B cell (primary cell): ENCODE results near the gene TYK2. TPM values are rescaled to one million over a fixed set of nuclear protein-coding genes. Genes with fewer than 3 reads are reported as not detected.

Experiments
- ATAC-seq: fragments of 200-7000 bp; cut with Tn5 transposase; one replicate; pipeline ENCODE4 v1.10.0; 2021; ENCODE audit warnings: low read depth, mild to moderate bottlenecking, moderate number of reproducible peaks, moderate library complexity
- CTCF ChIA-PET: fragments of 350-600 bp; sonication (Branson Sonifier 250); formaldehyde crosslinking; loops from one replicate; lab custom pipeline; 2021; ENCODE audit warnings: antibody characterized with exemption, inconsistent platforms; lab: Charles Lee
- POLR2A ChIA-PET: fragments of 350-600 bp; sonication (Branson Sonifier 250); formaldehyde crosslinking; loops from one replicate; lab custom pipeline; 2021; ENCODE audit warnings: antibody characterized with exemption; lab: Charles Lee
- DNase-seq: peaks from one replicate; pipeline ENCODE4 v3.0.0; 2013
- H2AFZ ChIP-seq: 2 replicates; pipeline ENCODE4 v1.6.1; 2012; ENCODE audit warnings: mild to moderate bottlenecking, low read depth, low read length; ENCODE audit not compliant: insufficient read depth, poor library complexity, severe bottlenecking
- H3K27ac ChIP-seq, 2 donors: 1 replicate in 1 of 2; 2 replicates in 1 of 2; pipeline ENCODE4 v1.5.1; 2012 to 2013; ENCODE audit warnings: low read length in 2 of 2, mild to moderate bottlenecking in 2 of 2, moderate library complexity in 1 of 2
- H3K27me3 ChIP-seq, 4 experiments: fragments of 200-600 bp in 1 of 4; sonication (generic) in 1 of 4; replicated peaks in 1 of 4; 1 replicate in 2 of 4; 2 replicates in 2 of 4; pipeline versions ENCODE4 v1.6.1 to v1.7.0; 2013 to 2016; ENCODE audit warnings: low read length in 3 of 4, mild to moderate bottlenecking in 2 of 4, mixed read lengths in 1 of 4, moderate library complexity in 1 of 4; ENCODE audit not compliant: insufficient read depth in 4 of 4, control insufficient read depth in 3 of 4; ENCODE audit errors: control extremely low read depth in 1 of 4
- H3K36me3 ChIP-seq, 2 experiments: replicated peaks in 1 of 2; 1 replicate in 1 of 2; 2 replicates in 1 of 2; pipeline versions ENCODE4 v1.6.1 to v1.7.1; 2013; ENCODE audit warnings: low read length in 1 of 2; ENCODE audit not compliant: insufficient read depth in 2 of 2, control insufficient read depth in 1 of 2; ENCODE audit errors: control extremely low read depth in 1 of 2, extremely low read depth in 1 of 2
- H3K4me1 ChIP-seq, 2 donors: fragments of 200-600 bp in 1 of 2; sonication (generic) in 1 of 2; 1 replicate in 1 of 2; 2 replicates in 1 of 2; pipeline versions ENCODE4 v1.5.1 to v1.6.1; 2013 to 2017; ENCODE audit warnings: low read length in 2 of 2; ENCODE audit not compliant: control insufficient read depth in 2 of 2, insufficient read depth in 2 of 2
- H3K4me2 ChIP-seq: replicated peaks from 2 replicates; pipeline ENCODE3; 2012; ENCODE audit warnings: mild to moderate bottlenecking, low read depth, low read length; ENCODE audit not compliant: poor library complexity, severe bottlenecking
- H3K4me3 ChIP-seq, 5 experiments: fragments of 200-600 bp in 1 of 5; sonication (generic) in 1 of 5; 1 replicate in 3 of 5; 2 replicates in 2 of 5; pipeline versions ENCODE4 v1.5.1 to v1.7.0; 2011 to 2016; ENCODE audit warnings: low read length in 4 of 5, mild to moderate bottlenecking in 4 of 5, low read depth in 2 of 5, control low read depth in 1 of 5, moderate library complexity in 1 of 5; ENCODE audit not compliant: insufficient read depth in 1 of 5; ENCODE audit errors: control extremely low read depth in 1 of 5, extremely low read depth in 1 of 5
- H3K79me2 ChIP-seq: fragments of 200-600 bp; sonication (generic); one replicate; pipeline ENCODE4 v1.6.0; 2016; ENCODE audit warnings: low read length; ENCODE audit not compliant: control insufficient read depth, insufficient read depth
- H3K9ac ChIP-seq: fragments of 200-600 bp; sonication (generic); 2 replicates; pipeline ENCODE4 v1.6.1; 2017; ENCODE audit warnings: mild to moderate bottlenecking, low read length, moderate library complexity
- H3K9me3 ChIP-seq, 3 donors: one replicate each; pipeline versions ENCODE4 v1.6.1 to v1.7.1; 2013; ENCODE audit warnings: low read length in 2 of 3; ENCODE audit not compliant: control insufficient read depth in 2 of 3, insufficient read depth in 1 of 3; ENCODE audit errors: control extremely low read depth in 1 of 3
- H4K20me1 ChIP-seq: 2 replicates; pipeline ENCODE4 v1.6.0; 2012; ENCODE audit warnings: mild to moderate bottlenecking, low read length; ENCODE audit not compliant: insufficient read depth, control insufficient read depth, poor library complexity, severe bottlenecking
- H3K27ac Mint-ChIP-seq: one replicate; pipeline ENCODE4 v1.8.0; 2021; ENCODE audit warnings: mixed read lengths
- H3K27me3 Mint-ChIP-seq: one replicate; pipeline ENCODE4 v1.8.0; 2021; ENCODE audit warnings: mixed read lengths
- H3K4me1 Mint-ChIP-seq: one replicate; pipeline ENCODE4 v1.8.0; 2021; ENCODE audit warnings: mixed read lengths
- H3K4me3 Mint-ChIP-seq: one replicate; pipeline ENCODE4 v1.8.0; 2021; ENCODE audit warnings: mixed read lengths
- H3K9me3 Mint-ChIP-seq: one replicate; pipeline ENCODE4 v1.8.0; 2022; ENCODE audit warnings: mixed read lengths; ENCODE audit not compliant: insufficient read depth
- CTCF ChIP-seq: fragments of 200-600 bp; IDR thresholded peaks from one replicate; pipeline ENCODE4 v1.8.0; 2022; ENCODE audit warnings: antibody characterized with exemption, mild to moderate bottlenecking
- EZH2 ChIP-seq: IDR thresholded peaks from 2 replicates; pipeline ENCODE4 v1.6.1; 2012; ENCODE audit warnings: borderline replicate concordance, low read depth, mild to moderate bottlenecking, moderate library complexity, low read length; ENCODE audit not compliant: insufficient read depth, poor library complexity, severe bottlenecking
- WGBS: methylation state at CpG from one replicate; pipeline ENCODE4 v1.1.5; 2013; ENCODE audit warnings: missing lambda C conversion rate; ENCODE audit not compliant: insufficient coverage; 5-methylcytosine and 5-hydroxymethylcytosine counted together
- intact Hi-C: fragments of 100-400 bp; cut with micrococcal nuclease; formaldehyde crosslinking; loops from one replicate; pipeline ENCODE4 v1.10.0; 2022
- polyA plus RNA-seq: library from polyadenylated mRNA; depleted of rRNA; stranded (reverse); fragments of >200 nt; gene quantifications from 2 replicates; pipeline ENCODE4 v1.2.3, GENCODE V29; 2012
- total RNA-seq, 2 donors: library from RNA; stranded (reverse); fragments of 120-200 nt in 1 of 2; gene quantifications; 1 replicate in 1 of 2; 2 replicates in 1 of 2; pipeline versions ENCODE4 v1.2.3 to v1.2.4, GENCODE V29; 2013 to 2022

TYK2 gene
- total and polyA plus RNA-seq, 2 donors (not counting 1 experiment from before 2014, with no cell fraction given), result 337 to 343 TPM

GRCh38 chr19:10389863-10390262 lies 9.5 kb upstream of the TYK2 start:
- Histone ChIP-seq H4K20me1 (no peaks in the 10 kb centered on the region), H3K27ac (no peak overlapping the region), H3K4me3 (no peak overlapping the region), H3K36me3 (peaks cover 0 to 28% of the 10 kb centered on the region in 2 experiments), H3K4me1 (peaks cover 0 to 8% of the 10 kb centered on the region in 2 donors), H3K4me2 (no peak overlapping the region), H3K9ac (no peak overlapping the region), H3K9me3 (no peaks in the 10 kb centered on the region), H2AFZ (no peak overlapping the region), H3K79me2 (no peaks in the 10 kb centered on the region), H3K27me3 (no peaks in the 10 kb centered on the region)
- intact Hi-C loops, result loop anchor here (1.0 kb wide), 3 partner anchors 46 to 131 kb away; no protein-coding TSS in a partner anchor
- no peaks in the 10 kb centered on the region for H3K9me3 Mint-ChIP-seq
- ChIA-PET POLR2A (interaction anchor here (0.6 to 4.9 kb wide), 3 partner anchors 118 to 131 kb away, joined by 3 to 32 read pairs (median 5); partner anchors contain the start of gene ICAM1), CTCF (interaction anchor here (0.7 to 18.2 kb wide), 36 partner anchors 10 to 458 kb away, joined by 3 to 570 read pairs (median 6); partner anchors contain the start of genes CDC37, ICAM1, ICAM5 and RAVER1)
- 77% methylated on average over 12 of the region's 12 CpGs for WGBS
- no peak overlapping the region for H3K27ac Mint-ChIP-seq
- ATAC-seq (no peak), DNase-seq (peak; percentile 53)
- H3K4me3 Mint-ChIP-seq, result no peak overlapping the region
- H3K27me3 Mint-ChIP-seq, result no peaks in the 10 kb centered on the region
- TF ChIP-seq EZH2, result no peak
- no peak for TF ChIP-seq CTCF
- H3K4me1 Mint-ChIP-seq, result peaks cover 10% of the 10 kb centered on the region

DNA sequence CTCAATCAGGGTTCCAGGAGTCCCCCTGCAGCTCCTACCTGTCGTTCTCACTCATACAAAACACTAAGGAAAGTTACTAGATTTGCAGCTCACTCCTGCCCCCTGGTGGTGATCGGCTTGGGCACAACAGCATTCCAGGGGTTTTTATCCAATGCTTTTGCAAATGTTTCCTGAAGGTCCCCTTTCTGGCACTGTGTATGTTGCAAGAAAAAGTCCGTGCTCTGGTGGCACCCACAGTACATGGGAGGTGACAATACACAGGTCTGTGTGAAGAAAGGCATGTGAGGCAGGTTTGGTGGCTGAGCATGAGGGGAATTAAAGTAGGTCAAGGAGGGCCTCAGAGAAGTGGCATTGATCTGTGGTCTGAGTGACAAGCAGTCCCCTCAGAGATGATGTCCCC lies 8.6 kb upstream of the TYK2 start:
- Histone ChIP-seq H3K27ac (no peak overlapping the region), H3K9me3 (no peaks in the 10 kb centered on the region), H3K4me2 (no peak overlapping the region), H4K20me1 (no peaks in the 10 kb centered on the region), H3K9ac (no peak overlapping the region), H3K79me2 (no peaks in the 10 kb centered on the region), H3K4me1 (peaks cover 0 to 8% of the 10 kb centered on the region in 2 donors), H3K36me3 (peaks cover 0 to 22% of the 10 kb centered on the region in 2 experiments), H3K27me3 (no peaks in the 10 kb centered on the region), H3K4me3 (no peak overlapping the region), H2AFZ (no peak overlapping the region)
- intact Hi-C loops, result loop anchor here (1.0 kb wide), 2 partner anchors 120 to 130 kb away; no protein-coding TSS in a partner anchor
- 0% methylated on average over 3 of the region's 3 CpGs for WGBS
- no peak for TF ChIP-seq EZH2
- TF ChIP-seq CTCF, result peak; percentile 96
- ChIA-PET POLR2A (interaction anchor here (0.7 to 4.9 kb wide), 2 partner anchors 118 to 130 kb away, joined by 5 to 32 read pairs; partner anchors contain the start of gene ICAM1), CTCF (interaction anchor here (0.6 to 18.2 kb wide), 48 partner anchors 9 to 1997 kb away, joined by 3 to 570 read pairs (median 5); partner anchors contain the start of genes CDC37, DNMT1, FDX2 and ICAM1)
- Mint-ChIP-seq H3K4me3 (no peak overlapping the region), H3K27me3 (no peaks in the 10 kb centered on the region), H3K9me3 (no peaks in the 10 kb centered on the region), H3K27ac (no peak overlapping the region), H3K4me1 (peaks cover 10% of the 10 kb centered on the region)
- DNase-seq (peak; percentile 87), ATAC-seq (peak; percentile 55)
